ENCODE data around the gene KLF14. TPM values are rescaled to one million over a fixed set of nuclear protein-coding genes. Genes with fewer than 3 reads are reported as not detected.
"Not testable (repeated sequence)": the region's sequence is repeated elsewhere in the genome, so short reads cannot be mapped to it uniquely, and the experiment has no call there.

Gene KLF14
- polyA plus RNA-seq, 12 donors, result 0.81 to 2.6 (median 1.2) TPM; not detected in 2

DNA sequence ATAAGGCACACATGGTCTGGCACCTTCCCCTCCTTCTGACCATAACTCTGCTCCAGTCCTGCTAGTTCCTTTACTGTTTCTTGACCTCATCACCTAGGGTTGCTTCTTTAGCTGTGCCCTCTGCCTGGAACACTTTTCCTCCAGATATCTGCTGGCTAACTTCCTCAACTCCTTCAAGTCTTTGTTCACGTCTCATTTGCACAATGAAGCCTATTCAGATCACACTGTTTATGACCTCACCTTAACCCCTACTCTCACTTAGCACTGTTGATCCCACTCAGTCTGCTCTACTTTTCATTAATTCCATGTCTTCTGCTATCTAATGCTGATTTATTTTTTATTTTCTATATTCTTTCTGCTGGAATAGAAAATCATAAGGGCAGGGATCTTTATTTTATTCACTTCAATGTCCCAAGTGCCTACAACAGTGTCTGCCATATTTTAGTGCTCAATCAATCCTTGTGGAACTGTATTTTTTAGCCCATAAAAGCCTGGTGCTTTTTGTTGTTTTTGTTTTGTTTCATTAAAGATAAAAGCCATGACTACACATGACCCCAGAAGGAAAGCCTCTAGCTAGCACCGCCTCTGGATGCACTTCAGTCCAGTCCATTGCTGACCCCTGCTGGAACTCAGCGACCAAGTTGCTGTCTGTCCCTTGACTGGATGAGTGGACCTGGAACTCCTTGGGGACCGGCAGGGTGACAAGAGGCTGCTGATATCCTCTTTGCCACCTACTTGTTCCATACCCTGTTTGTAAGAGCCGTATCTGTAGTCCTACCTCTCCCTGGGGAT, 12.3 kb downstream of the KLF14 start:
- peak; percentile 62 for DNase-seq

DNA sequence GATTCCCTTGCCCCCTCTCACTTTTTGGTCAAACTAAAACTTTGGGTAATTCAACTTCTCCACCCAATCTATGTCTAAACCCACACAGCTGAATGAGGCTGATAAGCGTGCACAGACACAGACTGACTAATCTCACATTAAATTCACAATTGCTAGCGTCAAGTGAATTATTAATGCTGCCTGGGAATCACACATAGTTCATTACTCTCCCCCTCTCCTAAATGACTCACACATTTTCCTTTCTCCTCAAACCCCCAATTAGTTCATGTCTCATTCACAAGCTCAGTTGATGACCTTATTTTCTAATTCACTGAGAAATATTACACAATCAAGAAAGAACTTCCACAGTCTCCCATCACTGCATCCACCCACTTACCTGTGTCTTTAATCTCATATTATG, 14.5 kb downstream of the KLF14 start:
- DNase-seq, result no peak

DNA sequence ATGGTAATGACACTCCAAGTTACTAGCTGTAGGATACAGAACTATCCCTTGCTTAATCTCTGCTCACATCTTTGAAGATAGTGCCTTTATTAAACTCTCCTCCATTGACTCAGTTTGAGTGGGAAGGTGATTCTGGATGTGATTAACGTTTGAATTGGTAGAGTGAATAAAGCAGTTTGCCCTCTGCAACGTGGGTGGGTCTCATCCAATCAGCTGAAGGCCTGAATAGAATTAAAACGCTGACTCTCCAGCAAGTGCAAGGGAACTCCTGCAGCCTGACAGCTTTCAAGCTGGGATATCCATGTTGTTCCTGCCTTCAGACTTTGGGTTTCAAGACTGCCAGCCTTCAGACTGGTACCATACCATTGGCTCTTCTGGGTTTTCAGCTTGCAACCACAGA, 21.6 kb downstream of the KLF14 start:
- no peak for DNase-seq

DNA sequence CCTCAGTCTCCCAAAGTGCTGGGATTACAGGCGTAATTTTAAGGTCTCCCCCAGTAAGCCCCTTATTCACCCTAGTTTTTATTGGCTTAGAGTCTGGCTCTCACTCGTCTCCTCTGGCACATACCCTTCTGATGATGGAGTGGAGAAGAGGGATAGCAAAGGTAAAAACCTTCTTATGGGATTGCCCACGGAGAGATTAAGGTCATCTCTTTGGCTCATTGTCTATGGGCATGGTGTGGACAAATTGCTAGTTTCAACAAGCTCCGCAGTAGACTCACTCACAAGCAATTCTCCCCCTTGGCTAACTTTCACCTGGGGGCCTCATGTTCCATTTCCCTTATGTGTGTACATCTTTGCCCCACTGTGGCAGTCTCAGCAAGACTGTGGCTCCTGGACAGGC, 25.2 kb downstream of the KLF14 start:
- no peak for DNase-seq

DNA sequence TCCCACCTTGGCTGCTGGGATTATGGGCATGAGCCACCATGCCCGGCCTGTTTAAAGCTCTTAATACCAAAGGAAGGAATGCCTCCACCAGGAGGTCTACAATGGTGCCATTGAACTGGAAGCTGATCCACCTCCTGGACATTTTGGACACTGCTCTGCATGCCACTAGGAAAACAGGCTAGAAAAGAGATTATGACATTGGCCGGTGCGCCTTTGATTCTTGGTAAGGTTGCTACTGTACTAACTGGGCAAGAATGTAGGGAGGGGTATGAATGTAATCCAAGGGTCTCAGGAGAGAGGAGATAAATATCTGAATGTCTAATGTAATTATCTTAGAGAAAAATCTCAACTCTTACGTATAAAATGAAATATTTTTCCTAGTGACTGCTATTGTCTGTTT, 26.0 kb downstream of the KLF14 start:
- DNase-seq, result no peak

DNA sequence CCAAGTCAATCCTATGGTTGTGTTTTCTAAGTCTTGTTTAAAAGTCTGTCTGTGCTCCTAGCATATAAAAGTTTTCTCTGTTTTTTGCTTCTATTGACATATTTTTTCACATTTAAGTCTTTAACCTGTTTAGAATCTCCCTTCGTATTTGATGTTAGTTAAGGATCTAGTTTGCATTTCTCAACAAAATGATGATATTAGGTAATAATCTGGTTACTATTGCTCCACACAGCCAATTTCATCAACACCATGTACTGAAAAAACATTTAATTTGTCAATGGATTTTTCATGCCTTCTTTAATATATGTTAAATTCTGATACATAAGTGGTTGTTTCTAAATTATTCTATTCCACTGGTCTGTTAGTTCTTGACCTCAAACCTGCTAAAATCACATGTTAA, 30.2 kb downstream of the KLF14 start:
- no peak for DNase-seq

DNA sequence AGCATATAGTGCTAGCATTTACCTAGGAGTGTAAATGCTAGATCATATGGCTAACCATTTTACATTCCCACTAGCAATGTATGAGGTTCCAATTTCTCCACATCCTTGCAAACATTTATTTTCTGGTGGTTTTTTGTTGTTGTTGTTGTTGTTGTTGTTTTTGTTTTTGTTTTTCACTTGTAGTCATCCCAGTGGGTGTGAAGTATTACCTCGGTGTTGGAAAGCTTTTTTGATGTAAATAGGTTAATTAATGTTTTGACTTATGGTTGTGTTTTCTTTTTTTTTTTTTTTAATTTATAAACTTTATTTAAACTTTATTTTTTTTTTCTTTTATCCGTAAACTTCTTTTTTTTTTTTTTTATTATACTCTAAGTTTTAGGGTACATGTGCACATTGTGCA, 32.4 kb downstream of the KLF14 start:
- no peak for DNase-seq

DNA sequence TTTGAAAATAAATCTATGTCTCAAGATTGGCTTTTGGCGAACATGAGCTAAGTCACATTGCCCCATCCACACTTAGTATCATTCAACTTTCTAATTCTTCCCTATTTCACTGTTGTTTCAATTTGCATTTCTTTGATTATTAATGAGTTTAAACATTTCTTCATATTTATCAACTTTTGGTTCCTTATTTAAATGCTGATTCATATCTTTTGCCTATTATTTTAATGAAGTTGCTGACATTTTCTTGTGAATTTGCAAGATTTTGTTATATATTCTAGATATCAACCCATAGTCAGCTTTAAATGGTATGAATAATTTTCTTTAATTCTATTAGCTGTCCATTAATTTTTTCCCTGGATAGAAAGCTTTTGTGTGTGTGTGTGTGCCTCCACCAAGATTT, 33.2 kb downstream of the KLF14 start:
- no peak for DNase-seq

DNA sequence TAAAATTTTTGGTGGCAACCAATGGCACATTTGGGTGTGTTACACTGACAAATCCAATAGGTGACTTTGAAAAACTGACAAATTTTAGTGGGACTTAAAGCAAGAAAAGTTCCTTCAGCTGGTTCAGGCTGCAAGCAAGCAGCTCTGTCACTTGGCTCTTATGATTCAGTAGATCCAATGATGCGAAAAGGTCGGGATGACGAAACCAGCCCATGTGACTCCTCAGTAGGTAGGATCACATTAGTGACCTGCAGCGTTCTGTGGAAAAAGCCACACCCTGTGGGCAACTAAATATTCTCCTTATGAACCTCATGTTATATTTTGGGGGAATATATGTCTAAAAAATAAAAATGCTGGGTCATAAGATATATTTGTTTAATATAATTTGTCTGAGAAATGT, 34.3 kb downstream of the KLF14 start:
- no peak for DNase-seq

DNA sequence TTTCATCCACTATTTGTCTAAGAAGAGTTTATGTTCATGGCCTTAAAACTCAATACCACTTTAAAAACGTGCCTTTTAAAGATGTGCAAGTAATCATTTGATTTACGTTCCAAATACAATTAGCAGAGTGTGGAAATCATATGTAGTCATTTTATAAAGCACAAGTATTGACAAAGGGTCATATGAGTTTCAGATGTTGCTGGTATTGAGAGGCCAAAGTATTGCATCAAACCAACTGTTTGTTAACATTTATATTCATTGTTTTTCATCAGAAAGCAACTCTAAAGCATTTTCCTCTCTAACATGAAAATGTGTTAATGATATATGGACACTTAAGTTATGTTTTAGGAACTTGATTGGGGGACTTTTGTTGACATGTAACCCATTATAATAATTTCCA, 36.2 kb downstream of the KLF14 start:
- DNase-seq, result no peak

DNA sequence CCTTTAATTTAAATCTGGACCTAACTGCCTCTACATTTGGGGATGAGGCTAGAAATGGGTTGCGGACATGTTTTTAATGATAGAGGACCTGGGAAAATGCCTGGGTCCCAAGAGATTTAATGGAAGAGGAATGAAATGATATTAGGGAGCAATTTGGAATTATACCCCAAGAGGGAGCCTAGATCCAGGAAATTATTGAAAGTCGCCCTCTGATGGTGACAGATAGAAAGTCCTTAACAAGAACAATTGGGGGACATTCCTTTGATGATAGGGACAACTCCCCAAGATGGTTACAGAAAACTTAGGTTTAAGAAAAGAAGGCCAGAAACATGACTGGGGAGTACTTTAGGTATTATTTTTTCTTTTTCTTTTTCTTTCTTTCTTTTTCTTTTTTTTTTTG, 38.2 kb downstream of the KLF14 start:
- DNase-seq, result peak; percentile 4

DNA sequence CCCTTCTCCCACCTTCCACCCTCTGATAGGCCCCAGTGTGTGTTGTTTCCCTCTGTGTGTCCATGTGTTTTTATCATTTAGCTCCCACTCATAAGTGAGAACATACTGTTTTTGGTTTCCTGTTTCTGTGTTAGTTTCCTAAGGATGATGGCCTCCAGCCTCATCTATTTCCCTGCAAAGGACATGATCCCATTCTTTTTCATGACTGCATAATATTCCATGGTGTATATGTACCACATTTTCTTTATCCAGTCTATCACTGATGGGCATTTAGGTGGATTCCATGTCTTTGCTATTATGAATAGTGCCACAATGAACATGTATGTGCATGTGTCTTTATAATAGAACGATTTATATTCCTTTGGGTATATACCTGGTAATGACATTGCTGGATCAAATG, 41.6 kb downstream of the KLF14 start:
- not testable (repeated sequence) for DNase-seq

DNA sequence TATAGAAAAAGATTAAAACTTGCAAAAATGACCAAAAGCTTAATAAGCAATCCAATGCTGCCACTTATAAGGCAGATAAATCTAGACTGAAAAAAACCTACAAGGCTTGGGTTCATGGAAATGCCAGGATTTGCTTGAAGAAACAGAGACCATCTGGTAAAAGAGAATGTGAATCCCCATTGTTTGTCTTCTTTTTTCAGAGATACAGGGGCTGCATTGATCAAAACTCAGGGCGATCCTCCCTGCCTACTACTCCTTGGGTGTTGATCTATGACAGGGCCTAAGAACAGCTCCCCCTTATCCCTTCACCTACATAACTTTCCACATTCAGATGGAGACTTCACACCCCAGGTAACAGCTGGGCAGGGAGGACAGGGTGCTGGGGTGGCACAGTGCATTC, 44.3 kb downstream of the KLF14 start:
- no peak for DNase-seq

DNA sequence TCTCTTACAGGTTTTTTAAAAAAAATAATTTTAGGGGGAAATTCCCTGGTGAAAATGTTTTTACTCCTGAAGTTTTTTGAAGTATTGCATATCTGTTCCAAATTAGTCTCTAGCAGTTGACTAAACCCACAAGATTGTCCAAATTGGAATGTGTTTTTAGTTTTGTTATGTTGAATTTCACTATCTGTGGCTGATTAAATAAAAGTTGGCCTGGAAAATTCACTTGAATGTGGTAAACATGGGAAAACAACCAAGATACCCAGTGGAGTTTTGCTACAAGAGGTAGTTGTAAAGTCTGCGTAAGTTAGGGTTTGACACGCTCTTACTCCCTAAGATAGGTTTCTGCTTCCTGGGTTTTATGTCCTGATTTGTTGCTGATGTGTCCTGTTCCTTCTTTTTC, 51.0 kb downstream of the KLF14 start:
- DNase-seq, result no peak

Other genes starting within 250 kb of the KLF14 start
- gene MEST, start 242.1 kb downstream of the KLF14 start, polyA plus RNA-seq (ENCODE audit: insufficient read length in 12 of 12), result 1,000 to 10,000 TPM in 3 of 12 donors, 100 to 1,000 TPM in 9; 480 to 1,336 (median 862) TPM
- gene COPG2, start 65.5 kb downstream of the KLF14 start, polyA plus RNA-seq (ENCODE audit: insufficient read length in 12 of 12), result 100 to 1,000 TPM in 1 of 12 donors, 10 to 100 TPM in 11; 19.8 to 273 (median 42.8) TPM
- under 1 TPM in 1 of 12 donors, not detected in 11; 0.15 TPM for gene TSGA13, start 47.7 kb downstream of the KLF14 start, polyA plus RNA-seq (ENCODE audit: insufficient read length in 12 of 12)

Data from muscle of arm (tissue), 12 donors.